Trophoblast cell (in vitro differentiated cells and primary cell): ENCODE data around the gene TMEM134.

Experiments
- DNase-seq, 2 donors: peaks; one replicate each; pipeline ENCODE4 v3.0.0-alpha.2; 2016
- H2AFZ ChIP-seq: 2 replicates; pipeline ENCODE4 v1.6.1; 2013; ENCODE audit warnings: low read length, moderate library complexity, mild to moderate bottlenecking; ENCODE audit not compliant: insufficient read depth, poor library complexity
- H2AK5ac ChIP-seq: 2 replicates; pipeline ENCODE4 v1.6.1; 2013; ENCODE audit warnings: mild to moderate bottlenecking, low read length
- H2BK120ac ChIP-seq: 2 replicates; pipeline ENCODE4 v1.6.1; 2013; ENCODE audit warnings: low read length, mild to moderate bottlenecking, moderate library complexity; ENCODE audit not compliant: insufficient read depth, poor library complexity
- H2BK12ac ChIP-seq: 2 replicates; pipeline ENCODE4 v1.6.1; 2013; ENCODE audit warnings: mild to moderate bottlenecking, low read length, moderate library complexity
- H2BK5ac ChIP-seq: 2 replicates; pipeline ENCODE4 v1.6.1; 2013; ENCODE audit warnings: low read length, low read depth, moderate library complexity, mild to moderate bottlenecking; ENCODE audit not compliant: poor library complexity
- H3K14ac ChIP-seq: 2 replicates; pipeline ENCODE4 v1.6.1; 2013; ENCODE audit warnings: mild to moderate bottlenecking, low read length
- H3K18ac ChIP-seq: 2 replicates; pipeline ENCODE4 v1.6.1; 2013; ENCODE audit warnings: mild to moderate bottlenecking, low read length
- H3K23ac ChIP-seq: 2 replicates; pipeline ENCODE4 v1.6.1; 2013; ENCODE audit warnings: low read length
- H3K27ac ChIP-seq: 2 replicates; pipeline ENCODE4 v1.5.1; 2013; ENCODE audit warnings: low read depth, mild to moderate bottlenecking, inconsistent platforms, low read length, moderate library complexity
- H3K27me3 ChIP-seq: 2 replicates; pipeline ENCODE4 v1.6.1; 2013; ENCODE audit warnings: inconsistent platforms, mild to moderate bottlenecking, low read length, moderate library complexity; ENCODE audit not compliant: insufficient read depth
- H3K36me3 ChIP-seq, 2 experiments: 1 replicate in 1 of 2; 2 replicates in 1 of 2; pipeline ENCODE4 v1.6.1; 2013; ENCODE audit warnings: low read length in 2 of 2, mild to moderate bottlenecking in 2 of 2, moderate library complexity in 1 of 2; ENCODE audit not compliant: insufficient read depth in 2 of 2, control insufficient read depth in 1 of 2
- H3K4ac ChIP-seq: 2 replicates; pipeline ENCODE4 v1.6.1; 2013; ENCODE audit warnings: low read depth, mild to moderate bottlenecking, low read length, moderate library complexity
- H3K4me1 ChIP-seq, 2 experiments: 1 replicate in 1 of 2; 2 replicates in 1 of 2; pipeline ENCODE4 v1.6.1; 2013; ENCODE audit warnings: low read length in 2 of 2, mild to moderate bottlenecking in 2 of 2, moderate library complexity in 1 of 2; ENCODE audit not compliant: insufficient read depth in 2 of 2, control insufficient read depth in 1 of 2
- H3K4me2 ChIP-seq: 2 replicates; pipeline ENCODE4 v1.6.1; 2013; ENCODE audit warnings: inconsistent platforms, mild to moderate bottlenecking, low read length, moderate library complexity
- H3K4me3 ChIP-seq: 2 replicates; pipeline ENCODE4 v1.5.1; 2013; ENCODE audit warnings: mild to moderate bottlenecking, low read depth, low read length, inconsistent platforms
- H3K79me1 ChIP-seq: one replicate; pipeline ENCODE4 v1.6.1; 2013; ENCODE audit warnings: low read length
- H3K79me2 ChIP-seq: 2 replicates; pipeline ENCODE4 v1.6.1; 2013; ENCODE audit warnings: low read length, mild to moderate bottlenecking; ENCODE audit not compliant: control insufficient read depth, insufficient read depth, poor library complexity
- H3K9ac ChIP-seq: 2 replicates; pipeline ENCODE4 v1.6.1; 2013; ENCODE audit warnings: mild to moderate bottlenecking, low read length
- H3K9me3 ChIP-seq: 2 replicates; pipeline ENCODE4 v1.6.1; 2013; ENCODE audit warnings: low read depth, mild to moderate bottlenecking, control low read depth, inconsistent platforms, low read length; ENCODE audit not compliant: insufficient read depth
- H4K12ac ChIP-seq: 2 replicates; pipeline ENCODE4 v1.6.1; 2013; ENCODE audit warnings: low read depth, mild to moderate bottlenecking, low read length, moderate library complexity
- H4K8ac ChIP-seq: 2 replicates; pipeline ENCODE4 v1.6.1; 2013; ENCODE audit warnings: low read depth, mild to moderate bottlenecking, low read length, moderate library complexity
- H4K91ac ChIP-seq: one replicate; pipeline ENCODE4 v1.6.1; 2013; ENCODE audit warnings: low read depth, mild to moderate bottlenecking, low read length, moderate library complexity
- WGBS: extraction: QIAGEN DNeasy Blood & Tissue Kit; methylation state at CpG from one replicate; pipeline ENCODE4 v1.1.7; 2013; ENCODE audit warnings: missing lambda C conversion rate; ENCODE audit not compliant: insufficient read length, insufficient coverage; ENCODE audit errors: extremely low coverage; 5-methylcytosine and 5-hydroxymethylcytosine counted together

Gene TMEM134

DNA sequence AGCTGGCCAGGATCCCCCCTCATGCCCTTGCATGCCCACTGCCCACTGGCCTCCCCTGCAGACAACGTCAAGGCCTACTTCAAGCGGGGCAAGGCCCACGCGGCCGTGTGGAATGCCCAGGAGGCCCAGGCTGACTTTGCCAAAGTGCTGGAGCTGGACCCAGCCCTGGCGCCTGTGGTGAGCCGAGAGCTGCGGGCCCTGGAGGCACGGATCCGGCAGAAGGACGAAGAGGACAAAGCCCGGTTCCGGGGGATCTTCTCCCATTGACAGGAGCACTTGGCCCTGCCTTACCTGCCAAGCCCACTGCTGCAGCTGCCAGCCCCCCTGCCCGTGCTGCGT, 21.6 kb upstream of the TMEM134 start:
- no peak overlapping the region for H3K4me2 ChIP-seq
- DNase-seq: no peak
- H3K4me3 ChIP-seq: no peak overlapping the region

DNA sequence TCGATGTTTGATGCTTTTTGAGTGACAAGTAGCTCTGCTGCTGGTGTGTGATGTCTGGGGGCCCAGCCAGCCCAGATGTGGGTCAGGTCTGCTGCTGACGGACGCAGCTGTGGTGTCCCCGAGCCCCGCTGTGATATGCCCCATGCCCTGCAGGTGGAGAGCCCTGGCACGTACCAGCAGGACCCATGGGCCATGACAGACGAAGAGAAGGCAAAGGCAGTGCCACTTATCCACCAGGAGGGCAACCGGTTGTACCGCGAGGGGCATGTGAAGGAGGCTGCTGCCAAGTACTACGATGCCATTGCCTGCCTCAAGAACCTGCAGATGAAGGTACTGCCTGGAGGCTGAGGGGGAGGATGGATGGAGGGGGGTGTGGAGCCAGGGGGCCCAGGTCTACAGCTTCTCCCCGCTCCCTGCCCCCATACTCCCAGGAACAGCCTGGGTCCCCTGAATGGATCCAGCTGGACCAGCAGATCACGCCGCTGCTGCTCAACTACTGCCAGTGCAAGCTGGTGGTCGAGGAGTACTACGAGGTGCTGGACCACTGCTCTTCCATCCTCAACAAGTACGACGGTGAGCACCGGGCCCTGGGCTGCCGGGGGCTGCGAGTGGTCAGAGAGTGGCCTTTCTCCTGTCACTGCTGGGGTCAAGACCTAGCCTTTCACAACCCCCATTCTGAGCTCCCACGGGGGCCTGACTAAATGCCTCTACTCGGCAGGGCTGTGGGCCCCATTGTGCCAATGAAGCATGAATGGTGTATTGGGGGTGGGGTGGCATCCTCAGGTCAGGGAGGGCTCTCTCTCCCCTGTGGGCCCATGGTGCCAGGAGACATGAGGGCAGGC, 21.1 kb upstream of the TMEM134 start:
- H3K4me1 ChIP-seq: no peaks in the 10 kb centered on the region
- no peak overlapping the region for H2AFZ ChIP-seq
- H3K79me1 ChIP-seq: no peaks in the 10 kb centered on the region
- no peaks in the 10 kb centered on the region for H3K9me3 ChIP-seq
- no peak overlapping the region for H4K8ac ChIP-seq
- no peak overlapping the region for H3K4ac ChIP-seq
- H3K27me3 ChIP-seq: no peaks in the 10 kb centered on the region
- H3K18ac ChIP-seq: no peak overlapping the region
- H3K23ac ChIP-seq: no peak overlapping the region
- H3K27ac ChIP-seq: no peak overlapping the region
- WGBS: no CpG with 5 or more reads among the region's 23 CpGs
- H3K9ac ChIP-seq: no peak overlapping the region
- H3K36me3 ChIP-seq: peaks cover 65 to 67% of the 10 kb centered on the region in 2 experiments
- no peak overlapping the region for H4K12ac ChIP-seq
- no peak overlapping the region for H3K4me2 ChIP-seq
- H3K4me3 ChIP-seq: no peak overlapping the region
- DNase-seq: no peak
- no peak overlapping the region for H3K14ac ChIP-seq
- H4K91ac ChIP-seq: no peak overlapping the region
- H2BK12ac ChIP-seq: no peak overlapping the region
- H2BK5ac ChIP-seq: no peak overlapping the region
- no peak overlapping the region for H2AK5ac ChIP-seq
- no peak overlapping the region for H2BK120ac ChIP-seq
- H3K79me2 ChIP-seq: no peaks in the 10 kb centered on the region

More for the DNA sequence above, 21.6 kb upstream of the TMEM134 start:
- H3K23ac ChIP-seq: no peak overlapping the region
- no peak overlapping the region for H3K14ac ChIP-seq
- H3K27me3 ChIP-seq: no peaks in the 10 kb centered on the region
- H2AK5ac ChIP-seq: no peak overlapping the region
- no peak overlapping the region for H2BK12ac ChIP-seq
- no peak overlapping the region for H4K12ac ChIP-seq
- no peak overlapping the region for H2AFZ ChIP-seq
- peaks cover 71 to 73% of the 10 kb centered on the region in 2 experiments for H3K36me3 ChIP-seq
- no peaks in the 10 kb centered on the region for H3K4me1 ChIP-seq
- no peak overlapping the region for H3K4ac ChIP-seq
- no peak overlapping the region for H4K91ac ChIP-seq
- no CpG with 5 or more reads among the region's 15 CpGs for WGBS
- H3K18ac ChIP-seq: no peak overlapping the region
- H4K8ac ChIP-seq: no peak overlapping the region
- H3K9ac ChIP-seq: no peak overlapping the region
- no peak overlapping the region for H2BK120ac ChIP-seq
- H3K79me2 ChIP-seq: no peaks in the 10 kb centered on the region
- H3K79me1 ChIP-seq: no peaks in the 10 kb centered on the region
- H3K9me3 ChIP-seq: no peaks in the 10 kb centered on the region
- no peak overlapping the region for H2BK5ac ChIP-seq
- H3K27ac ChIP-seq: no peak overlapping the region

DNA sequence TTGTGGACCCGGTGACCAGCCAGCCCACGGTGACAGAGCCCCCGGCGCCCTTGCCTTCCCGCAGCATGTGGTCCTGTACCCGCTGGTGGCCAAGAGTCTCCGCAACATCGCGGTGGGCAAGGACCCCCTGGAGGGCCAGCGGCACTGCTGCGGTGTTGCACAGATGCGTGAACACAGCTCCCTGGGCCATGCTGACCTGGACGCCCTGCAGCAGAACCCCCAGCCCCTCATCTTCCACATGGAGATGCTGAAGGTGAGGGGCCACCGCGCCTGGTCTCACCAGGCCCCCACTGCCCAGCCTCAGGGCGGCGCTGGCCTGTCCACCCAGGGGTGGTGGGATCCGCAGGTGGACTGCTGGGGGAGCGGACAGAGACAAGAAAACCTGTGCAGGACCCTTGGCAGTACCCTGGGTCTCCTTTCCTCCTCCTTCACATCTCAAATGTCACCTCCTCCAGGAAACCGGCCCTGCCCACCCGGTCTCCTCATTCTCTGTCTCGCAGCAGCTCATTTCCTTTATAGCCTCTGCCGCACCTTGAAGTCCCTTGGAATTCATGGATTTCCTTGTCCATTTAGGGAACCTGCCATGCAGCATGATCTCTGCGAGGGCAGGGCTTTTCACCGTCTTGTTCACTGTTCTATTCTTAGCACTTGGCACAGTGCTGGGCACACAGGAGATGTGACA, 20.3 kb upstream of the TMEM134 start:
- Histone ChIP-seq H3K27me3 (no peaks in the 10 kb centered on the region), H3K23ac (no peak overlapping the region), H3K9me3 (no peaks in the 10 kb centered on the region), H3K14ac (no peak overlapping the region), H2AFZ (no peak overlapping the region), H3K18ac (no peak overlapping the region), H3K27ac (no peak overlapping the region), H2BK12ac (no peak overlapping the region), H3K79me1 (no peaks in the 10 kb centered on the region), H3K79me2 (no peaks in the 10 kb centered on the region), H3K36me3 (peaks cover 58 to 60% of the 10 kb centered on the region in 2 experiments), H4K8ac (no peak overlapping the region), H2AK5ac (no peak overlapping the region), H3K4me1 (no peaks in the 10 kb centered on the region), H2BK120ac (no peak overlapping the region), H3K9ac (no peak overlapping the region), H3K4me2 (no peak overlapping the region), H3K4ac (no peak overlapping the region), H4K91ac (no peak overlapping the region), H2BK5ac (no peak overlapping the region), H3K4me3 (no peak overlapping the region), H4K12ac (peak overlapping the region; percentile 16)
- DNase-seq: no peak
- no CpG with 5 or more reads among the region's 25 CpGs for WGBS

DNA sequence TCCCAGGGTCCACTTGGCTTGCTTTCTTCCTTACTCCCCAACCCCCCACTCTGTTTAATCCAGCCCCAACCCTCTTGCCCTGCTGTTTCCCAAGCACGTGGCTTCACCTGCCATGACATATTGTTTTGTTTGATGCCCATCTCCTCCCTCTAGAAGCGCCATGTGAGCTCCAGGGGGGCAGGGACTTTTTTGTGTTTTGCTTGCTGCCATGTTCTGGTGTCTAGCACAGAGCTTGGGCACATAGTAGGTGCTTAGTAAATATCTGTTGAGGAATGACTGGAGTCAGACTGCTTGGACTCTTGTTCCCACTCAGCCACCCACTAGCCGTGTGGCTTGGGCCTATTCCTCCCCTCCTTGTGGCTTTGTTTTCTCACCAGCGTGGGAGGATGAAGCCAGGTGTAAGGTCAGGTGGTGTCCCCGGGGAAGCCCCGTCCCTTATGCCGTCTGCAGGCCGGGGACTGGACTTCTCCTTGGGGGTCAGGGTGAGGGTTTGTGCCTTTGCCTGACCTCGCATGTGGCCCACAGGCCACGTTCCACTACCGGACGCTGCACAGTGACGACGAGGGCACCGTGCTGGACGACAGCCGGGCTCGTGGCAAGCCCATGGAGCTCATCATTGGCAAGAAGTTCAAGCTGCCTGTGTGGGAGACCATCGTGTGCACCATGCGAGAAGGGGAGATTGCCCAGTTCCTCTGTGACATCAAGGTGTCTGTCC, 17.6 kb upstream of the TMEM134 start:
- Histone ChIP-seq H3K79me2 (peaks cover 2% of the 10 kb centered on the region), H2BK5ac (no peak overlapping the region), H2AK5ac (no peak overlapping the region), H2AFZ (no peak overlapping the region), H4K12ac (no peak overlapping the region), H3K9ac (no peak overlapping the region), H3K27ac (no peak overlapping the region), H3K36me3 (peaks cover 31 to 33% of the 10 kb centered on the region in 2 experiments), H3K23ac (peak overlapping the region; percentile 34), H3K27me3 (no peaks in the 10 kb centered on the region), H3K14ac (no peak overlapping the region), H3K4ac (no peak overlapping the region), H3K18ac (no peak overlapping the region), H3K4me3 (no peak overlapping the region), H4K8ac (no peak overlapping the region), H3K4me1 (peaks cover 6 to 11% of the 10 kb centered on the region in 2 experiments), H3K79me1 (peaks cover 8% of the 10 kb centered on the region), H2BK12ac (no peak overlapping the region), H4K91ac (no peak overlapping the region), H2BK120ac (no peak overlapping the region), H3K4me2 (no peak overlapping the region), H3K9me3 (peaks cover 2% of the 10 kb centered on the region)
- WGBS: no CpG with 5 or more reads among the region's 20 CpGs
- DNase-seq: no peak
